ENCODE measurements around the gene TRIM44.

The TRIM44 gene

DNA sequence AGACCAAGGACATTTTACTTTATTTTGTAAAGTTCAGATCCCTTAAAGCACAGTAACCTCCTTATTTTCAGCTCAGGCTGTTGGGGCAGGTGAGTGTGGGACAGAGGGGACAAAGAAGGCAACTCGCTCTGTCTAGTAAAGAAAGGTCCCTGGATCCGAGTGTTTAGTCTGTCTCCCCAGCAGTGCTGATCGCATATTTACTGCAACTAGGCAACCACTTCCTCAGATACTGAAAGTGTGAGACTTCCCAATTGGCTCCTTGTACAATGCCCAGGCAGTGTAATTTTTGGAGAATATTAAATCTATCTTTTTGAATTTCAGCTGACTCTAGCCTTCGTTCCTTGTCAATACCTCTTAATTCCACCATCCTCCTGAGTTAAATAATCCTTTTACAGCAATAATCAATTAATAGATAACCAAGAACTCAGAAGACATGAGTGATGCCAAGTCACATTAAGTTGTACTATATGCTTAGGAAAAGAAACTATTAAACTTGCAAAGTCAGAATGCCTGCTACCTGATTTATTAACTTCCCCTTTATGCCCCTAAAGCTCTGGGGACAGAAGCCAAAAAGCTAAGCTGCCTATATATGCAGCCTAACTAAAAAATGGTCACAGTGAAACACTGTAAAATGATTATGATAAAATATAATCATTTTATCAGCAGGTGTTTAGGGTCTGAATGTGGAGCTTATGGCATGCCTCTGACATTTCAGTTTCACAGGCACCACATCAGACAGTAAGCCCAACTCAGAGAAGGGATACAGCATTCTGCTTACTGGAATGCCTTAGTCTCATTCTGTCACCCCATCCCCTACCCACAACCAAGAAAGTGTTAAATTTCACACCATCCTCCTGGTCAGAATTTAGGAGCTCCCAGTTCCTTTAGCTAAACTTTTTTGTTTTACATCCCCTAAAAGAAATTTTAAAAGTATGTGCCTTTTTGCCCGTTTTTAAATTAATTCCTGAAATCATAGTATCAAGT is 138.7 kb downstream of the TRIM44 start:
- H3K27ac ChIP-seq (ENCODE audit: low read depth, low read length), result no peak overlapping the region
- H3K9ac ChIP-seq (ENCODE audit: low read length), result no peak overlapping the region
- no peak overlapping the region for H3K4me3 ChIP-seq (ENCODE audit: insufficient read depth, low read length, poor library complexity, severe bottlenecking)
- H3K79me2 ChIP-seq (ENCODE audit: insufficient read depth, low read length), result no peaks in the 10 kb centered on the region
- no peaks in the 10 kb centered on the region for H3K36me3 ChIP-seq (ENCODE audit: low read length)
- H3K4me2 ChIP-seq (ENCODE audit: low read depth, low read length, poor library complexity, severe bottlenecking), result no peak overlapping the region
- no peaks in the 10 kb centered on the region for H4K20me1 ChIP-seq (ENCODE audit: low read depth, low read length)
- no peaks in the 10 kb centered on the region for H3K9me2 ChIP-seq (replicated peaks; ENCODE audit: insufficient read depth, low read length)
- no peak overlapping the region for H2AFZ ChIP-seq (ENCODE audit: low read depth, low read length, severe bottlenecking)
- H3K27me3 ChIP-seq (ENCODE audit: low read length), result no peaks in the 10 kb centered on the region
- H3F3A ChIP-seq (ENCODE audit: insufficient read depth), result no peaks in the 10 kb centered on the region
- TF ChIP-seq, protein P1, sequence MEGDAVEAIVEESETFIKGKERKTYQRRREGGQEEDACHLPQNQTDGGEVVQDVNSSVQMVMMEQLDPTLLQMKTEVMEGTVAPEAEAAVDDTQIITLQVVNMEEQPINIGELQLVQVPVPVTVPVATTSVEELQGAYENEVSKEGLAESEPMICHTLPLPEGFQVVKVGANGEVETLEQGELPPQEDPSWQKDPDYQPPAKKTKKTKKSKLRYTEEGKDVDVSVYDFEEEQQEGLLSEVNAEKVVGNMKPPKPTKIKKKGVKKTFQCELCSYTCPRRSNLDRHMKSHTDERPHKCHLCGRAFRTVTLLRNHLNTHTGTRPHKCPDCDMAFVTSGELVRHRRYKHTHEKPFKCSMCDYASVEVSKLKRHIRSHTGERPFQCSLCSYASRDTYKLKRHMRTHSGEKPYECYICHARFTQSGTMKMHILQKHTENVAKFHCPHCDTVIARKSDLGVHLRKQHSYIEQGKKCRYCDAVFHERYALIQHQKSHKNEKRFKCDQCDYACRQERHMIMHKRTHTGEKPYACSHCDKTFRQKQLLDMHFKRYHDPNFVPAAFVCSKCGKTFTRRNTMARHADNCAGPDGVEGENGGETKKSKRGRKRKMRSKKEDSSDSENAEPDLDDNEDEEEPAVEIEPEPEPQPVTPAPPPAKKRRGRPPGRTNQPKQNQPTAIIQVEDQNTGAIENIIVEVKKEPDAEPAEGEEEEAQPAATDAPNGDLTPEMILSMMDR (IDR thresholded peaks at IDR 0.05; ENCODE audit: insufficient read depth, low read length, poor library complexity, severe bottlenecking), result no peak
- no peaks in the 10 kb centered on the region for H3K9me3 ChIP-seq (ENCODE audit: insufficient read depth, low read length)

DNA sequence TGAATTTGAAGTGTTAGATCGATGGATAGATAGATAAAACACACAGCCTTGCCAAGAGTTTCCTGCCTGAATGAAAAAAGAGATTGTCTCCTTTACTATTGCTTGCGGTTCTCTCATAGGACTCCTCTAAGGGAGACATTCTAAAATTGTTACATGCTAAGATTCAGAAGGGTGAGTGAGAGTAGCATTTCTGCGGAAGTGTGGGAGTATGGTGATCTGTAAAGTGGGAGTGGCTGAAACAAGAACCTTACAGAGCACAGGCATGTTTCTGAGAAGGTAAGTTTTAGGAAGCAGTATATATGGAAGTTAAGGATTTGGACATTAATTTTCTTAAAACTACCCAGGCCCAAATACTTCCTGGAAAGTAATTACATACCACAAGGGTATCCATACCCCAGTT is 139.6 kb downstream of the TRIM44 start:
- H3K79me2 ChIP-seq (ENCODE audit: insufficient read depth, low read length), result no peaks in the 10 kb centered on the region

DNA sequence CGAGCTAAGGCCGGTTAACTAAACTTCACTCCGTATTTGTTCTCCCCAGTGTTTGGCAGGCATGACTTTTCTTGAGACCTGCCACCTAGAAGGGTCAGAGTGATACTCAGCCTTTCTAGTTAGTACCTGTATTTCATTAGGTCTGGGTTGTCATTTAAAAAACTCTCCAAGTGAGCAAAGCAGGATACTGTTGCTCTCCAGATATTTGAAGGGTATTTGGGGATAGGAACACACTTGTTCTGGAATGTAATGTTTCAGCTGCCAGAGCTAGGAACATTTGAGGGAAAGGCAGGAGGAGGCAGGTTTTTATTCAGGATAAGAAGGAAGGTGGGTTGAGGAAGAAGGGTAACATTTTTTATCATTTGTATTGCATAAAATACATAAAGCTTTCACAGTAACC is 140.1 kb downstream of the TRIM44 start:
- Histone ChIP-seq H3K79me2 (ENCODE audit: insufficient read depth, low read length) (no peaks in the 10 kb centered on the region), H3K36me3 (ENCODE audit: low read length) (no peaks in the 10 kb centered on the region), H3K27ac (ENCODE audit: low read depth, low read length) (no peak overlapping the region), H3K4me3 (ENCODE audit: insufficient read depth, low read length, poor library complexity, severe bottlenecking) (no peak overlapping the region), H3K27me3 (ENCODE audit: low read length) (no peaks in the 10 kb centered on the region), H2AFZ (ENCODE audit: low read depth, low read length, severe bottlenecking) (no peak overlapping the region), H3K9me3 (ENCODE audit: insufficient read depth, low read length) (no peaks in the 10 kb centered on the region), H3K9ac (ENCODE audit: low read length) (no peak overlapping the region), H4K20me1 (ENCODE audit: low read depth, low read length) (no peaks in the 10 kb centered on the region), H3K4me2 (ENCODE audit: low read depth, low read length, poor library complexity, severe bottlenecking) (no peak overlapping the region), H3K9me2 (replicated peaks; ENCODE audit: insufficient read depth, low read length) (no peaks in the 10 kb centered on the region), H3F3A (ENCODE audit: insufficient read depth) (no peaks in the 10 kb centered on the region)
- TF ChIP-seq, protein P1 (IDR thresholded peaks at IDR 0.05; ENCODE audit: insufficient read depth, low read length, poor library complexity, severe bottlenecking), result no peak
- TF ChIP-seq EZH2phosphoT487 (conservative IDR thresholded peaks at IDR 0.05; ENCODE audit: low read length), result no peak

More for the DNA sequence above, 139.6 kb downstream of the TRIM44 start:
- Histone ChIP-seq H3K4me3 (ENCODE audit: insufficient read depth, low read length, poor library complexity, severe bottlenecking) (no peak overlapping the region), H3K9me3 (ENCODE audit: insufficient read depth, low read length) (no peaks in the 10 kb centered on the region), H3K27ac (ENCODE audit: low read depth, low read length) (no peak overlapping the region), H3K27me3 (ENCODE audit: low read length) (no peaks in the 10 kb centered on the region), H3K4me2 (ENCODE audit: low read depth, low read length, poor library complexity, severe bottlenecking) (no peak overlapping the region), H3K9me2 (replicated peaks; ENCODE audit: insufficient read depth, low read length) (no peaks in the 10 kb centered on the region), H4K20me1 (ENCODE audit: low read depth, low read length) (no peaks in the 10 kb centered on the region), H3K36me3 (ENCODE audit: low read length) (no peaks in the 10 kb centered on the region), H3K9ac (ENCODE audit: low read length) (no peak overlapping the region), H3F3A (ENCODE audit: insufficient read depth) (no peaks in the 10 kb centered on the region), H2AFZ (ENCODE audit: low read depth, low read length, severe bottlenecking) (no peak overlapping the region)
- TF ChIP-seq, protein P1 (IDR thresholded peaks at IDR 0.05; ENCODE audit: insufficient read depth, low read length, poor library complexity, severe bottlenecking), result no peak
- TF ChIP-seq EZH2phosphoT487 (conservative IDR thresholded peaks at IDR 0.05; ENCODE audit: low read length), result no peak

Data from SU-DHL-6 (cell line).